ENCODE measurements around the gene TREML4. TPM values are rescaled to one million over a fixed set of nuclear protein-coding genes. Genes with fewer than 3 reads are reported as not detected.

The TREML4 gene
- polyA plus RNA-seq, 2 of the 4 experiments (the other 2 are of a cell fraction) = not detected

GRCh38 chr6:41273714-41274113, 45.6 kb downstream of the TREML4 start:
- no peak for TF ChIP-seq KDM1A (IDR thresholded peaks at IDR 0.05; ENCODE audit: low read depth)
- CTCF ChIA-PET = interaction anchor here (1.1 kb wide), 1 partner anchor 46 kb away, joined by 3 read pairs; no protein-coding TSS in a partner anchor

DNA sequence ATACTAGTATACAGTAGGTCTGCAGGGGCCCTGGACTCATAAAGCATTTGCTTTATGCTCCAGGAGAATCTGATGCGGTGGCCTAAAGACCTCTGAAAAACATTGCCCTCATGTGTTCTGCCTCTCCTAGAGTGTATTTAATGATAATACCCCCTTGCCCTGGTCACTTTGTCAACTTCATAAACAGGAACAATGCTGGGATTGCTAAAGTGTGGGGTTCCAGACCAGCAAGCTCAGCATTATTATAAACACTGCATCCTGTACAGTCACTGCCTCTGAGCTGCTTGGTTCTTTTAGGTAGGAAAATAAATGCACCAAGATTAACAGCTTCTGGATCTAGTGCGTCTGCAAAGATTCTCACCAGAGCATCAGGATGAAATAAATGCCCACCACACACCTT, 46.1 kb downstream of the TREML4 start:
- no peak for ATAC-seq
- no peak for DNase-seq (ENCODE audit: low read depth in 1 of 2, low spot score in 1 of 2)
- no peaks in the 10 kb centered on the region for H3K4me1 ChIP-seq
- H3K4me2 ChIP-seq = no peak overlapping the region
- no peak overlapping the region for H3K4me3 ChIP-seq
- FAIRE-seq = no peak
- POLR2A ChIA-PET = no interaction called here
- no peak overlapping the region for H3K27ac ChIP-seq
- H3K9me3 ChIP-seq = no peaks in the 10 kb centered on the region
- CTCF ChIA-PET = interaction anchor here (1.1 kb wide), 1 partner anchor 45 kb away, joined by 3 read pairs; no protein-coding TSS in a partner anchor
- 76% methylated on average over 2 of the region's 2 CpGs for WGBS (ENCODE audit: missing lambda C conversion rate)
- TF ChIP-seq SMC3 (IDR thresholded peaks at IDR 0.05) = no peak
- TF ChIP-seq MAFK (IDR thresholded peaks at IDR 0.05; ENCODE audit: partially characterized antibody) = peak; percentile 23

More at GRCh38 chr6:41273714-41274113, 45.6 kb downstream of the TREML4 start:
- DNase-seq (ENCODE audit: low read depth in 1 of 2, low spot score in 1 of 2) (no peak), FAIRE-seq (no peak), ATAC-seq (no peak)
- WGBS (ENCODE audit: missing lambda C conversion rate) = 17% methylated on average over 5 of the region's 5 CpGs
- H3K4me1 ChIP-seq = no peaks in the 10 kb centered on the region
- no peak overlapping the region for H3K4me3 ChIP-seq
- H3K27ac ChIP-seq = no peak overlapping the region
- no peaks in the 10 kb centered on the region for H3K9me3 ChIP-seq
- no peak overlapping the region for H3K4me2 ChIP-seq
- POLR2A ChIA-PET = no interaction called here

- TF ChIP-seq PBX3 (IDR thresholded peaks at IDR 0.05) (no peak), PHF8 (IDR thresholded peaks at IDR 0.05; ENCODE audit: borderline replicate concordance, low read depth) (no peak), TFCP2L1 (CRISPR knock-in tag; IDR thresholded peaks at IDR 0.05) (no peak), EHF (CRISPR knock-in tag; IDR thresholded peaks at IDR 0.05) (no peak), RFX5 (IDR thresholded peaks at IDR 0.05) (no peak), CBX8 (IDR thresholded peaks at IDR 0.05) (no peak), GATA3 (IDR thresholded peaks at IDR 0.05; ENCODE audit: borderline replicate concordance) (no peak), JUN (IDR thresholded peaks at IDR 0.05) (no peak)
- ChIA-PET CTCF (no interaction called here), POLR2A (no interaction called here)
- no peak overlapping the region for H3K4me2 ChIP-seq
- H3K9me3 ChIP-seq = no peaks in the 10 kb centered on the region
- no peak overlapping the region for H3K4me3 ChIP-seq
- H3K4me1 ChIP-seq = no peaks in the 10 kb centered on the region
- ATAC-seq (no peak), FAIRE-seq (no peak), DNase-seq (ENCODE audit: low read depth in 1 of 2, low spot score in 1 of 2) (no peak)
- 27% methylated on average over 4 of the region's 4 CpGs for WGBS (ENCODE audit: missing lambda C conversion rate)
- no peak overlapping the region for H3K27ac ChIP-seq
These were observed 47.3 kb downstream of the TREML4 start for GRCh38 chr6:41275489-41275888.

DNA sequence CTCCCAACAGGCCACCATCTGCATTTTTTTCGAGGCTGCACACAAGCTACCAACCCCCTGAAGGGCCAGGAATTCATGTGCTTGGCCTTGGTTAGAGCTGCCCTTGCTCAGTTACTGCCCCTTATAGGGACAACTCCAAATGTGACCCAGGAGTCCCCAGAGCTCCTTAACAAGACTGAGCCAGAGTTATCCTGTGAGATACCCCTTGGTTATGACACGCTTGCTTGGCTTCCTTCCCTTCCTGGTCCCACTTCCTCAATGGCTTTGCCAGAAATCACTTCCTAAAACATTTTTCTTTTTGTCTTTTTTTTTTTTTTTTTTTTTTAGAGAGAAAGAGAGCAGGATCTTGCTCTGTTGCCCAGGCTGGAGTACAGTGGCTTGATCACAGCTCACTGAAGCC, 49.5 kb downstream of the TREML4 start:
- no peak overlapping the region for H3K4me3 ChIP-seq
- ATAC-seq (no peak), DNase-seq (ENCODE audit: low read depth in 1 of 2, low spot score in 1 of 2) (no peak), FAIRE-seq (no peak)
- CTCF ChIA-PET = interaction anchor here (0.6 to 1.7 kb wide), 3 partner anchors 90 to 1397 kb away, joined by 3 to 6 read pairs (median 3); no protein-coding TSS in a partner anchor
- POLR2A ChIA-PET = no interaction called here
- TF ChIP-seq CHD2 (IDR thresholded peaks at IDR 0.05; ENCODE audit: low read length, partially characterized antibody) (no peak), TP53 (CRISPR knock-in tag; IDR thresholded peaks at IDR 0.05) (no peak), FOXS1 (CRISPR knock-in tag; IDR thresholded peaks at IDR 0.05) (no peak), RAD21 (conservative IDR thresholded peaks at IDR 0.05 in 1 of 2, IDR thresholded peaks at IDR 0.05 in 1 of 2) (no peak), JUNB (IDR thresholded peaks at IDR 0.05) (no peak), SREBF2 (IDR thresholded peaks at IDR 0.05) (no peak), GATA3 (IDR thresholded peaks at IDR 0.05; ENCODE audit: borderline replicate concordance) (no peak), NR3C1 (IDR thresholded peaks at IDR 0.05) (no peak), MAZ (IDR thresholded peaks at IDR 0.05; ENCODE audit: borderline replicate concordance, low read depth, low read length) (no peak), ZFP36 (IDR thresholded peaks at IDR 0.05; ENCODE audit: borderline replicate concordance, partially characterized antibody) (no peak), HDAC2 (IDR thresholded peaks at IDR 0.05) (no peak), ZSCAN20 (CRISPR knock-in tag; IDR thresholded peaks at IDR 0.05) (no peak), NPAS2 (CRISPR knock-in tag; IDR thresholded peaks at IDR 0.05; ENCODE audit: borderline replicate concordance) (no peak), ZC3H11A (IDR thresholded peaks at IDR 0.05) (no peak), CHD4 (IDR thresholded peaks at IDR 0.05; ENCODE audit: borderline replicate concordance) (no peak), HEYL (CRISPR knock-in tag; IDR thresholded peaks at IDR 0.05) (no peak), HOXB5 (CRISPR knock-in tag; IDR thresholded peaks at IDR 0.05) (no peak), HOXB13 (CRISPR knock-in tag; IDR thresholded peaks at IDR 0.05; ENCODE audit: low read depth) (no peak)
- no peak overlapping the region for H3K27ac ChIP-seq
- no peaks in the 10 kb centered on the region for H3K9me3 ChIP-seq
- WGBS (ENCODE audit: missing lambda C conversion rate) = 49% methylated on average over 2 of the region's 2 CpGs
- no peaks in the 10 kb centered on the region for H3K4me1 ChIP-seq
- no peak overlapping the region for H3K4me2 ChIP-seq
